Measurements from ENCODE around the gene KRT33B.

Gene KRT33B

DNA sequence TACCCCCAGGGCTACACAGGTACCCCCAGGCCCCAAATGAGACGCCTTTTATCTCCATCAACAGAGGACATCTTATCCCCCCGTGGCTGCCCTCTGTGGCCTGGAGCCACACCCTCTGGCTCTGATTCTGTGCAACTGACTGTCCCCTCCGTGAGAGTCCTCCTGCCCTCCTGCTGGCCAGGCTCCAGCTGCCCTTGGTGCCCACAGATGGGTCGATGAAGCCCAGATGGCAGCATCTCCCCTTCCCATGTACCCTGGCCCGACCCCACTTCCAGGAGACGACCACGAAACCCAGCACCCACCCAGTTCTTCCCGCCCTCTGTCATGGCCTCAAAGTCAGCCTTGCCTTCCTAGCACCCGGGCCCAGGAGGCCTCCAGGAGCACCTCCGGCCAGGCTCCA, 44.5 kb downstream of the KRT33B start:
- ATAC-seq = no peak
- TF ChIP-seq ZNF565 (CRISPR knock-in tag; conservative IDR thresholded peaks at IDR 0.05; ENCODE audit: low read depth) (no peak), ZNF8 (CRISPR knock-in tag; IDR thresholded peaks at IDR 0.05) (no peak), ARNTL (CRISPR knock-in tag; IDR thresholded peaks at IDR 0.05; ENCODE audit: borderline replicate concordance, low read depth) (no peak), ZC3H10 (CRISPR knock-in tag; IDR thresholded peaks at IDR 0.05) (no peak), ZFP30 (CRISPR knock-in tag; IDR thresholded peaks at IDR 0.05) (no peak), CSDC2 (CRISPR knock-in tag; IDR thresholded peaks at IDR 0.05) (no peak), TCF4 (CRISPR knock-in tag; IDR thresholded peaks at IDR 0.05; ENCODE audit: borderline replicate concordance) (no peak), TOX (CRISPR knock-in tag; IDR thresholded peaks at IDR 0.05; ENCODE audit: borderline replicate concordance) (no peak), ISL1 (CRISPR knock-in tag; IDR thresholded peaks at IDR 0.05) (no peak), TSHZ2 (CRISPR knock-in tag; IDR thresholded peaks at IDR 0.05) (no peak), ESRRG (CRISPR knock-in tag; IDR thresholded peaks at IDR 0.05) (no peak), BACH2 (CRISPR knock-in tag; IDR thresholded peaks at IDR 0.05; ENCODE audit: borderline replicate concordance) (no peak), RARB (CRISPR knock-in tag; IDR thresholded peaks at IDR 0.05) (no peak), ZFP3 (CRISPR knock-in tag; IDR thresholded peaks at IDR 0.05) (no peak), PPARA (CRISPR knock-in tag; IDR thresholded peaks at IDR 0.05; ENCODE audit: borderline replicate concordance) (no peak)

GRCh38 chr17:41324180-41325075, 45.2 kb downstream of the KRT33B start:
- ATAC-seq = peak; percentile 38; the same call in 2 of the 3 replicates
- TF ChIP-seq CSDC2 (CRISPR knock-in tag; IDR thresholded peaks at IDR 0.05) (no peak), CSRNP3 (CRISPR knock-in tag; IDR thresholded peaks at IDR 0.05) (no peak), SNAI2 (CRISPR knock-in tag; IDR thresholded peaks at IDR 0.05) (no peak), ZC3H10 (CRISPR knock-in tag; IDR thresholded peaks at IDR 0.05) (no peak), OSR1 (CRISPR knock-in tag; IDR thresholded peaks at IDR 0.05) (no peak), ZFP30 (CRISPR knock-in tag; IDR thresholded peaks at IDR 0.05) (no peak), BACH2 (CRISPR knock-in tag; IDR thresholded peaks at IDR 0.05; ENCODE audit: borderline replicate concordance) (no peak)
- TF ChIP-seq, protein P1, sequence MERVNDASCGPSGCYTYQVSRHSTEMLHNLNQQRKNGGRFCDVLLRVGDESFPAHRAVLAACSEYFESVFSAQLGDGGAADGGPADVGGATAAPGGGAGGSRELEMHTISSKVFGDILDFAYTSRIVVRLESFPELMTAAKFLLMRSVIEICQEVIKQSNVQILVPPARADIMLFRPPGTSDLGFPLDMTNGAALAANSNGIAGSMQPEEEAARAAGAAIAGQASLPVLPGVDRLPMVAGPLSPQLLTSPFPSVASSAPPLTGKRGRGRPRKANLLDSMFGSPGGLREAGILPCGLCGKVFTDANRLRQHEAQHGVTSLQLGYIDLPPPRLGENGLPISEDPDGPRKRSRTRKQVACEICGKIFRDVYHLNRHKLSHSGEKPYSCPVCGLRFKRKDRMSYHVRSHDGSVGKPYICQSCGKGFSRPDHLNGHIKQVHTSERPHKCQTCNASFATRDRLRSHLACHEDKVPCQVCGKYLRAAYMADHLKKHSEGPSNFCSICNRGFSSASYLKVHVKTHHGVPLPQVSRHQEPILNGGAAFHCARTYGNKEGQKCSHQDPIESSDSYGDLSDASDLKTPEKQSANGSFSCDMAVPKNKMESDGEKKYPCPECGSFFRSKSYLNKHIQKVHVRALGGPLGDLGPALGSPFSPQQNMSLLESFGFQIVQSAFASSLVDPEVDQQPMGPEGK (CRISPR knock-in tag; IDR thresholded peaks at IDR 0.05; ENCODE audit: borderline replicate concordance) = no peak

- TF ChIP-seq PPARA (CRISPR knock-in tag; IDR thresholded peaks at IDR 0.05; ENCODE audit: borderline replicate concordance) = no peak
- TF ChIP-seq, protein P2, sequence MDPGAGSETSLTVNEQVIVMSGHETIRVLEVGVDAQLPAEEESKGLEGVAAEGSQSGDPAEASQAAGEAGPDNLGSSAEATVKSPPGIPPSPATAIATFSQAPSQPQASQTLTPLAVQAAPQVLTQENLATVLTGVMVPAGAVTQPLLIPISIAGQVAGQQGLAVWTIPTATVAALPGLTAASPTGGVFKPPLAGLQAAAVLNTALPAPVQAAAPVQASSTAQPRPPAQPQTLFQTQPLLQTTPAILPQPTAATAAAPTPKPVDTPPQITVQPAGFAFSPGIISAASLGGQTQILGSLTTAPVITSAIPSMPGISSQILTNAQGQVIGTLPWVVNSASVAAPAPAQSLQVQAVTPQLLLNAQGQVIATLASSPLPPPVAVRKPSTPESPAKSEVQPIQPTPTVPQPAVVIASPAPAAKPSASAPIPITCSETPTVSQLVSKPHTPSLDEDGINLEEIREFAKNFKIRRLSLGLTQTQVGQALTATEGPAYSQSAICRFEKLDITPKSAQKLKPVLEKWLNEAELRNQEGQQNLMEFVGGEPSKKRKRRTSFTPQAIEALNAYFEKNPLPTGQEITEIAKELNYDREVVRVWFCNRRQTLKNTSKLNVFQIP (CRISPR knock-in tag; IDR thresholded peaks at IDR 0.05; ENCODE audit: borderline replicate concordance, low read depth) = no peak
- no peak for TF ChIP-seq ZNF565 (CRISPR knock-in tag; conservative IDR thresholded peaks at IDR 0.05; ENCODE audit: low read depth)
- no peak for TF ChIP-seq ZFP30 (CRISPR knock-in tag; IDR thresholded peaks at IDR 0.05)
- no peak for TF ChIP-seq TOX (CRISPR knock-in tag; IDR thresholded peaks at IDR 0.05; ENCODE audit: borderline replicate concordance)
- TF ChIP-seq CREB5 (CRISPR knock-in tag; IDR thresholded peaks at IDR 0.05; ENCODE audit: low read depth) = no peak
- TF ChIP-seq GLIS3 (CRISPR knock-in tag; IDR thresholded peaks at IDR 0.05) = no peak
- no peak for TF ChIP-seq ARNTL (CRISPR knock-in tag; IDR thresholded peaks at IDR 0.05; ENCODE audit: borderline replicate concordance, low read depth)
- ATAC-seq = no peak
Observed at GRCh38 chr17:41322903-41323895, 46.4 kb downstream of the KRT33B start.

Data from SK-N-SH treated with all-trans-retinoic acid at 6 μM for 48 hours (cell line).